GM23248 (cell line): ENCODE measurements around the gene FMN2.

Source experiments
- EZH2 ChIP-seq: fragments of 200-600 bp; sonication (generic); IDR thresholded peaks from 2 replicates; pipeline ENCODE4 v1.6.1; 2018; ENCODE audit warnings: antibody characterized with exemption, mild to moderate bottlenecking; ENCODE audit not compliant: insufficient read depth, poor library complexity, severe bottlenecking
- EZH2phosphoT487 ChIP-seq: fragments of 200-600 bp; sonication (generic); IDR thresholded peaks from 2 replicates; pipeline ENCODE4 v1.6.1; 2018; ENCODE audit warnings: antibody characterized with exemption, moderate library complexity, mild to moderate bottlenecking, low read depth; ENCODE audit not compliant: insufficient read depth

- TF ChIP-seq EZH2 = no peak
- no peak for TF ChIP-seq EZH2phosphoT487
These were observed 307.7 kb downstream of the FMN2 start for GRCh38 chr1:240399381-240399780.
